GM18909 (cell line): ENCODE results near the gene ANKRD42.
A peak's percentile ranks its signal among the peaks of the same experiment; 100 is the strongest.
"Not testable (repeated sequence)": the region's sequence is repeated elsewhere in the genome, so short reads cannot be mapped to it uniquely, and the experiment has no call there.

Experiments used
- ATAC-seq: cut with Tn5 transposase; IDR thresholded peaks from one replicate; pipeline ENCODE4 v1.9.1; 2021; ENCODE audit warnings: mild to moderate bottlenecking; ENCODE audit not compliant: unreplicated experiment, poor library complexity

The ANKRD42 gene

GRCh38 chr11:83223457-83223856, 29.9 kb downstream of the ANKRD42 start:
- ATAC-seq, result no peak

GRCh38 chr11:83235825-83236224, 42.3 kb downstream of the ANKRD42 start:
- ATAC-seq, result no peak

GRCh38 chr11:83238111-83238510, 44.6 kb downstream of the ANKRD42 start:
- no peak for ATAC-seq

GRCh38 chr11:83241291-83241946, 47.9 kb downstream of the ANKRD42 start:
- peak; percentile 87 for ATAC-seq

- ATAC-seq, result no peak
Observed at GRCh38 chr11:83249445-83249844, 55.9 kb downstream of the ANKRD42 start.

GRCh38 chr11:83249972-83250593, 56.6 kb downstream of the ANKRD42 start:
- peak; percentile 75 for ATAC-seq

- no peak for ATAC-seq
Observed at GRCh38 chr11:83252266-83252665, 58.8 kb downstream of the ANKRD42 start.

- no peak for ATAC-seq
Observed at GRCh38 chr11:83252941-83253340, 59.4 kb downstream of the ANKRD42 start.

GRCh38 chr11:83255366-83255765, 61.9 kb downstream of the ANKRD42 start:
- ATAC-seq, result no peak

GRCh38 chr11:83256602-83257340, 63.3 kb downstream of the ANKRD42 start:
- ATAC-seq, result no peak

- ATAC-seq, result no peak
Observed at GRCh38 chr11:83257761-83258168, 64.3 kb downstream of the ANKRD42 start.

- no peak for ATAC-seq
Observed at GRCh38 chr11:83259559-83259958, 66.0 kb downstream of the ANKRD42 start.

- ATAC-seq, result no peak
Observed at GRCh38 chr11:83265331-83265730, 71.8 kb downstream of the ANKRD42 start.

GRCh38 chr11:83269080-83269479, 75.6 kb downstream of the ANKRD42 start:
- not testable (repeated sequence) for ATAC-seq

- not testable (repeated sequence) for ATAC-seq
Observed at GRCh38 chr11:83271734-83272133, 78.2 kb downstream of the ANKRD42 start.

GRCh38 chr11:83272627-83273026, 79.1 kb downstream of the ANKRD42 start:
- ATAC-seq, result no peak

GRCh38 chr11:83275888-83276641, 82.6 kb downstream of the ANKRD42 start:
- ATAC-seq, result no peak

- no peak for ATAC-seq
Observed at GRCh38 chr11:83278351-83278750, 84.8 kb downstream of the ANKRD42 start.

GRCh38 chr11:83280256-83280655, 86.7 kb downstream of the ANKRD42 start:
- no peak for ATAC-seq

GRCh38 chr11:83282084-83282716, 88.7 kb downstream of the ANKRD42 start:
- no peak for ATAC-seq
